ENCODE results near the gene PAAF1.

PAAF1 gene

GRCh38 chr11:73883856-73884255 is 7.1 kb downstream of the PAAF1 start:
- TF ChIP-seq CTCF (IDR thresholded peaks at IDR 0.05; ENCODE audit: low read depth, low read length, missing control alignments): no peak
- no peak overlapping the region for H3K4me3 ChIP-seq (ENCODE audit: low read depth, low read length)
- no peak for DNase-seq (ENCODE audit: low read depth)

- no peak for DNase-seq (ENCODE audit: low read depth)
- TF ChIP-seq CTCF (IDR thresholded peaks at IDR 0.05; ENCODE audit: low read depth, low read length, missing control alignments): no peak
Measured at GRCh38 chr11:73888244-73888643, 11.4 kb downstream of the PAAF1 start.

GRCh38 chr11:73889019-73889418 is 12.2 kb downstream of the PAAF1 start:
- no peak for DNase-seq (ENCODE audit: low read depth)
- TF ChIP-seq CTCF (IDR thresholded peaks at IDR 0.05; ENCODE audit: low read depth, low read length, missing control alignments): no peak
- H3K4me3 ChIP-seq (ENCODE audit: low read depth, low read length): no peak overlapping the region

More at GRCh38 chr11:73888244-73888643, 11.4 kb downstream of the PAAF1 start:
- no peak overlapping the region for H3K4me3 ChIP-seq (ENCODE audit: low read depth, low read length)

GRCh38 chr11:73889536-73889935 is 12.7 kb downstream of the PAAF1 start:
- DNase-seq (ENCODE audit: low read depth): no peak
- H3K4me3 ChIP-seq (ENCODE audit: low read depth, low read length): no peak overlapping the region
- no peak for TF ChIP-seq CTCF (IDR thresholded peaks at IDR 0.05; ENCODE audit: low read depth, low read length, missing control alignments)

- no peak for DNase-seq (ENCODE audit: low read depth)
- no peak for TF ChIP-seq CTCF (IDR thresholded peaks at IDR 0.05; ENCODE audit: low read depth, low read length, missing control alignments)
- H3K4me3 ChIP-seq (ENCODE audit: low read depth, low read length): no peak overlapping the region
Measured at GRCh38 chr11:73893041-73893440, 16.2 kb downstream of the PAAF1 start.

GRCh38 chr11:73894725-73895335 is 18.0 kb downstream of the PAAF1 start:
- no peak overlapping the region for H3K4me3 ChIP-seq (ENCODE audit: low read depth, low read length)
- DNase-seq (ENCODE audit: low read depth): no peak

More at GRCh38 chr11:73894725-73895335, 18.0 kb downstream of the PAAF1 start:
- no peak for TF ChIP-seq CTCF (IDR thresholded peaks at IDR 0.05; ENCODE audit: low read depth, low read length, missing control alignments)
